Measurements from ENCODE around the gene CCR1. TPM values are rescaled to one million over a fixed set of nuclear protein-coding genes. Genes with fewer than 3 reads are reported as not detected.

Gene CCR1
- total RNA-seq, result under 1 TPM; 0.36 to 0.48 TPM

GRCh38 chr3:46208167-46208704 lies at the start of gene CCR1:
TSS of gene CCR1 (minus strand) at chr3:46208313. CDS start at chr3:46204313, 4,000 bp downstream.
- ChIA-PET CTCF (interaction anchor here (0.7 to 2.7 kb wide), 9 partner anchors 64 to 170 kb away, joined by 3 to 17 read pairs (median 3); no protein-coding TSS in a partner anchor), POLR2A (interaction anchor here (0.6 kb wide), 1 partner anchor 60 kb away, joined by 3 read pairs; no protein-coding TSS in a partner anchor)

- POLR2A ChIA-PET, result no interaction called here
- CTCF ChIA-PET, result interaction anchor here (1.4 kb wide), 1 partner anchor 125 kb away, joined by 3 read pairs; no protein-coding TSS in a partner anchor
Observed at GRCh38 chr3:46252980-46253379, 44.9 kb upstream of the CCR1 start.

- POLR2A ChIA-PET, result no interaction called here
Observed at GRCh38 chr3:46245146-46245545, 37.0 kb upstream of the CCR1 start.

DNA sequence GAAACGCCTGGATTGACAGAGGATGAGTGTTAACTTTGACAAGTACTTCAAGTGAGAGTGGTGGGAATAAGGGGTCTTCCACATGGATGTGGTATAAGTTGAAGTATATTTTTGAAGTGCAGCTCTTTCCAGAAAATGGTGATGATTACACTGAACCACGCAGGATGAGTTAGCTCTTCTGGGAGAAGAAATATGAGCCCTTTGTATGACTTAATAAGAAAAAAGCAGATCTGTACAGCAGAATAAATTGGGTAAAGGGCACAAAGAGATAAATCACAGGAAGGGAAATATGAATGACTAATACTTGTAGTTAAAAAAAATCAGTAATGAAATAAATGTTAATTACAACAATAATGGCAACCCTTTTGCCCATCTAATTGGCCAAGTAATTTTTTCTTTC lies 35.4 kb upstream of the CCR1 start:
- ChIA-PET POLR2A (no interaction called here), CTCF (interaction anchor here (1.0 kb wide), 1 partner anchor 126 kb away, joined by 4 read pairs; no protein-coding TSS in a partner anchor)

More at GRCh38 chr3:46245146-46245545, 37.0 kb upstream of the CCR1 start:
- CTCF ChIA-PET, result interaction anchor here (1.2 kb wide), 1 partner anchor 16 kb away, joined by 3 read pairs; no protein-coding TSS in a partner anchor

- ChIA-PET POLR2A (no interaction called here), CTCF (no interaction called here)
Observed at GRCh38 chr3:46242120-46242519, 34.0 kb upstream of the CCR1 start, which contains the start of gene CCR3. TSS of gene CCR3 (plus strand) at chr3:46242460. CDS start at chr3:46265159, 22,699 bp downstream.

- POLR2A ChIA-PET, result no interaction called here
Observed at GRCh38 chr3:46239952-46240351, 31.8 kb upstream of the CCR1 start.

DNA sequence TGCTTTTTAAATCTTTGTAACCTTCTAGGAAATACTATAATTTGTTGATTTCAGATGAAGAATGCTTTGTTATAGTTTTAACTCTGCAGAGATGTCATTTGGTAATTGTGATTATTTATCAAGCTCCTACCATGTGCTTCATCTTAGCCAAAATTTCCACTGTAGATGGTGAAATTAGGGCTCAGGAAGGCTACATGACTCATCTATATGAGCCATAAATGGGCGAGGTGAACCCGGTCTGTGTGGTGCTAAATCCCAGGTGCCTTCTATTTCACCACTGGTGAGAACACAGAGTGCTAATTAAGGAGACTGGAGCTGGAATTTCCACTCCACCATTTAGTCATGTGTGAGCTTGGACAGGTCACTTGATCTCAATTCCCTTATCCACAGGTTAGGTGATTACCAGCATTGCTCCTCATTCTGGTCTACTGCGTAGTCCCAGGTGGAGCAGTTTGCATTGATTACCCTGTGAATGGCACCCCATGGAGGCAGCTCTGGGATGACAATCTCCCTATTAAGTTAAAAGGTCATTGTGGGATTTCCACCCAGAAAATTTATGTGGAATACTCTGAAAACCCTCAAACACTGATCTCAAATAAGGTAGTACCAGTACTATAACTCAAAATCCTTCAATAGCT lies 31.3 kb upstream of the CCR1 start:
- CTCF ChIA-PET, result no interaction called here
- POLR2A ChIA-PET, result no interaction called here

More at GRCh38 chr3:46239952-46240351, 31.8 kb upstream of the CCR1 start:
- CTCF ChIA-PET, result no interaction called here

DNA sequence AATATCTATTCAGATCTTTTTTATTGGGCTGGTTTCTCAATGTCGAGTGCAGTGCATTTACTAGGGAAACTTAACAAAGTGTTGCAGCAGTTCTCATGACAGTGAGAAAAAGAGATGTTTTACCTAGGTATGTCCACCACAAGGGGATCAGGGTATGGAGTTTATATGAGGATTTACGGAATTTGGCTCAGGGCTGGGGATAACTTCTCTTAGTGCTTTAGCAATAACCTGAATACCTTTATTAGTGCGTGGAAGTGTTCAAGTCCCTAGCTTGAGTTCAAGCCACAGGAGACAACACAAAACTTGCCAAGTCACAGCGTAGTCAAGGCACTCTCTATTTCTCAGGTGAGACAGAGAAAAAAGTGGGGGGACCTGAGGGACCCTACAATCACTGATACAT lies 30.3 kb upstream of the CCR1 start:
- ChIA-PET CTCF (no interaction called here), POLR2A (no interaction called here)

- POLR2A ChIA-PET, result no interaction called here
Observed at GRCh38 chr3:46236294-46237054, 28.4 kb upstream of the CCR1 start.

DNA sequence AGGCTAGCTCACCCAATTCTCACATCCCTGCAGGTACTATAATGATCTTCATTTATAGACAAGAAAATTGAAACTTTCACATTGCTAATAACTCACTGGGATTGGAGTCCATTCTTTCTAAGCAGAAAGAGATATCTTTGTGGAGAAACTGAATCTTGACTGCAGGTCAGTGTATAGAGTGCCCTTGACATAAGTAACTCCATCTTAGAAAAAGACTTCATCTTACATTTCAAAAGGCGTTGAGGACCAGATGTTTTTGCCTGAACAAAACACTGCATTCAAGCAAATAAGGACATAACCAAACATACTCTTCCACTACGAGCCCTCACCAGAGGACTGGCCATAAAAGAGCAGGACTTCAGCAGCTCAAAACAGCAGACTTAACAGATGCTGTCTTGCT lies 27.3 kb upstream of the CCR1 start:
- CTCF ChIA-PET, result no interaction called here
- POLR2A ChIA-PET, result no interaction called here

More at GRCh38 chr3:46236294-46237054, 28.4 kb upstream of the CCR1 start:
- CTCF ChIA-PET, result no interaction called here

DNA sequence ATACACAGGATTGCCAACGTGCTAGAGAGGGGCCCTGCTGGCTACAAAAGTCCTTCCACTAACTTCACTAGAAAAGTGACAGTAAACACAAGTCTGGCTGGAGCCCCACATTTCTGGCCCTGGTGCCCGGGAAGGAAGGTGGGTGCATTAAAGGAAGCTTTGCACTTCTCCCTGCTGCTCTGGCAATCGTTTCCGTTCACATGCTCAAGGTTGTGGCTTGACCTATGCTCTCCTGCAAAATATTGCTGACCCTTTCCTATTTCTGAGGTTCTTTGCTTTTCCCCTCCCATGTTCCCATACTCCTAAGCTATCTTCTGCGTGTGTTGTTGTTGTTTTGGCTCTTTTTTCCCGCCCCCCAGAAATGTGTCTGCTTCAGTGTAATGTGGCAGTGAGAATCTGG lies 25.1 kb upstream of the CCR1 start:
- ChIA-PET CTCF (no interaction called here), POLR2A (no interaction called here)

DNA sequence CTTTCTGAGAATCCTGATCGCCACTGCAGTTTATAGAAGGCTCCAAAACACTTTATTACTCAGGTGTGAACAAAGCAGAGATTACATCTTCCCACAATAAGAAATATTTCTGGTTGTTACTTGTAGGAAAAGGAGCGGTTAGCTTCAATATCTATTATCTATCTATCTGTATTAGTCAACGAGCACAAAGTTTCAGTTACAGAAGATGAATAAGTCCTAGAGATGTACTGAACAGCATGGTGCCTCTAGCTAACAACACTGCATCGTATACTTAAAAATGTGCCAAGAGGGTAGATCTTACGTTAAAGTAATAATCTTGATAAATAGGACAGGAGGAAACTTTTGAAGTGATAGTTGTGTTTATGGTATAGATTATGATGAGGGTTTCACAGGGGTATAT lies 23.2 kb upstream of the CCR1 start:
- ChIA-PET POLR2A (no interaction called here), CTCF (no interaction called here)

- ChIA-PET POLR2A (no interaction called here), CTCF (interaction anchor here (0.8 kb wide), 1 partner anchor 16 kb away, joined by 3 read pairs; no protein-coding TSS in a partner anchor)
Observed at GRCh38 chr3:46228260-46229242, 20.4 kb upstream of the CCR1 start.

DNA sequence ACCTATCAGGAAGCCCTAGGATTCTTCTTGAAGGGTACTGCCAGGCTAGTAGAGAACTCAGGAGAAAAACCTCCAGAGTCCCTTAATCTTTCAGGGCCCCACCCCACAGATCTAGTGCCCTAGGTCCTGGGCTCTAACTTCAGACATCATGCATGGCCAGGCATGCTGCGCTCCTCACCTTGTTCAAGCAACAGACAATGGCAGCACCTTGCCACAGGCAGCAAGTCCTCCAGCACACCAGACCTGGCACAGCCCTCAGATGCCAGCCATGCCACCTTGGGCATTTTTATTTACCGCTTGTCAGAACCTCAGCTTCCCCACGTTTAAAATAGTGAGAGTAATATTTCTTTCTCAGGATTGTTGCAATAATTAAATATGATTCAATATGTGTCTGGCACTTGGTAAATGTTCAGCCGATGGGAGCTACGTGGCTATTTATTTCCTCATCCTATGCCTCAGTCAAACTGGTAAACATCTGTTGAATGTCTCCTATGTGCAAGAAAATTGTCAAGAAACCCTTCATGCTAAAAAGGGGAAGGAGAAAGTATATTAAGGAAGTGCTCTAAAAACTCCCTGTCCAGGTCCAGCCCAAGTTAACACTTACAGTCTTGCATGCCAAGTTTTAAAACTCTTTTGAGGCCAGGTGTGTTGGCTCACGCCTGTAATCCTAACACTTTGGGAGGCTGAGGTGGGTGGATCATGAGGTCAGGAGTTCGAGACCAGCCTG lies 14.5 kb upstream of the CCR1 start:
- ChIA-PET CTCF (interaction anchor here (1.3 to 1.9 kb wide), 2 partner anchors 13 to 156 kb away, joined by 5 to 6 read pairs; no protein-coding TSS in a partner anchor), POLR2A (no interaction called here)

- ChIA-PET POLR2A (no interaction called here), CTCF (interaction anchor here (1.3 to 1.9 kb wide), 3 partner anchors 12 to 156 kb away, joined by 4 to 6 read pairs (median 5); no protein-coding TSS in a partner anchor)
Observed at GRCh38 chr3:46221938-46222337, 13.8 kb upstream of the CCR1 start.

DNA sequence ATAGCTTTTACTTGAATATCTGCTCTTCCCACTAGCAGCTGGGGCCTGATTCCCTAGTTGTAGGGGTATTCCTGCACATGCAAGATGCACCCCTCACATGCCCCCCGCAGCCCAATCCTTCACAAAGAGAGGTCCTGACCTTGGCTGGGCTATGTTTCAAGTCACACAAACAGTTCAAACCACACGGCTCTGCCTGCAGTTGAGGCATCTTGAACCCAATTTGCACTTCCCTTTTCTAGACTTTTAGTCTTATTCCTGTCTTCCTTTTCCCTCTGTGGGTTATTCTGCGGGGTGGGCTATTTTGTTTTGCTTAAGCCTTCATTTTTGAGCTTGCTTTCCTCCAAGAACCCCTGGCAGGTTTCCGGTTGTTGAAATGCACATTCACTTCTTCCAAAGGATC lies 13.3 kb upstream of the CCR1 start:
- POLR2A ChIA-PET, result no interaction called here

DNA sequence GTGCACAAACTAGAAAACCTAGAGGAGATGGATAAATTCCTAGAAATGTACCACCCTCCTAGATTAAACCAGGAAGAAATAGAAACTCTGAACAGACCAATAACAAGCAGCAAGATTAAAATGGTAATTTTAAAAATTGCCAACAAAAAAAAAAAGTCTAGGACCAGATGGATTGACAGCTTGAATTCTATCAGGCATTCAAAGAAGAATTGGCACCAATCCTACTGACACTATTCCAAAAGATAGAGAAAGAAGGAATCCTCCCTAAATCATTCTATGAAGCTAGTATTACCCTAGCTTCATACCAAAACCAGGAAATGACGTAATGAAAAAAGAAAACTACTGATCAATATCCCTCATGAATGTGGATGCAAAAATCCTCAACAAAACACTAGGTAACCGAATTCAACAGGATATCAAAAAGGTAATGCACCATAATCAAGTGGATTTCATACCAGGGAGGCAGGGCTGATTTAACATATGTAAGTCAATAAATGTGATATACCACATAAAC lies 10.1 kb upstream of the CCR1 start:
- ChIA-PET CTCF (no interaction called here), POLR2A (no interaction called here)

More for the DNA sequence above, 13.3 kb upstream of the CCR1 start:
- CTCF ChIA-PET, result interaction anchor here (1.5 to 1.9 kb wide), 2 partner anchors 11 to 147 kb away, joined by 4 to 6 read pairs; no protein-coding TSS in a partner anchor

- ChIA-PET CTCF (interaction anchor here (0.6 to 0.9 kb wide), 2 partner anchors 206 to 277 kb away, joined by 3 read pairs; no protein-coding TSS in a partner anchor), POLR2A (interaction anchor here (0.7 kb wide), 1 partner anchor 111 kb away, joined by 3 read pairs; no protein-coding TSS in a partner anchor)
Observed at GRCh38 chr3:46215810-46216414, 7.8 kb upstream of the CCR1 start.
